Endothelial cell of umbilical vein (primary cell): ENCODE results near the gene EFHC1.
A peak's percentile ranks its signal among the peaks of the same experiment; 100 is the strongest.

ENCODE experiments used
- EZH2 ChIP-seq: IDR thresholded peaks from 2 replicates; pipeline ENCODE4 v1.6.1; 2012; ENCODE audit warnings: borderline replicate concordance, low read depth, mild to moderate bottlenecking, moderate library complexity, low read length, inconsistent platforms; ENCODE audit not compliant: severe bottlenecking
- GATA2 ChIP-seq: IDR thresholded peaks from 2 replicates; pipeline ENCODE4 v1.7.0; 2011; ENCODE audit warnings: low read depth, mild to moderate bottlenecking, moderate library complexity, mixed read lengths, low read length; ENCODE audit not compliant: insufficient read length, insufficient read depth
- JUN ChIP-seq: IDR thresholded peaks from 2 replicates; pipeline ENCODE4 v1.6.1; 2011; ENCODE audit warnings: borderline replicate concordance, low read depth; ENCODE audit not compliant: insufficient read length, insufficient read depth
- POLR2A ChIP-seq: IDR thresholded peaks from 2 replicates; pipeline ENCODE4 v1.6.1; 2012; ENCODE audit warnings: low read depth, mild to moderate bottlenecking, control low read depth, low read length
- POLR2AphosphoS5 ChIP-seq: IDR thresholded peaks from 2 replicates; pipeline ENCODE4 v1.6.1; 2012; ENCODE audit warnings: low read depth, mild to moderate bottlenecking, control low read depth, low read length, moderate library complexity; ENCODE audit not compliant: insufficient read depth
- TF ChIP-seq, protein P1 (sequence below), 2 donors: IDR thresholded peaks; 1 replicate in 1 of 2; 2 replicates in 1 of 2; pipeline ENCODE4 v1.5.1; 2011; ENCODE audit warnings: low read length in 2 of 2, mild to moderate bottlenecking in 2 of 2, moderate library complexity in 2 of 2, control low read depth in 1 of 2, inconsistent platforms in 1 of 2, low read depth in 1 of 2; ENCODE audit not compliant: insufficient read depth in 1 of 2; ENCODE audit errors: extremely low read depth in 1 of 2
- TF ChIP-seq, protein P2 (sequence below): IDR thresholded peaks from 2 replicates; pipeline ENCODE4 v1.6.1; 2011; ENCODE audit not compliant: insufficient read depth, insufficient read length

DNA sequence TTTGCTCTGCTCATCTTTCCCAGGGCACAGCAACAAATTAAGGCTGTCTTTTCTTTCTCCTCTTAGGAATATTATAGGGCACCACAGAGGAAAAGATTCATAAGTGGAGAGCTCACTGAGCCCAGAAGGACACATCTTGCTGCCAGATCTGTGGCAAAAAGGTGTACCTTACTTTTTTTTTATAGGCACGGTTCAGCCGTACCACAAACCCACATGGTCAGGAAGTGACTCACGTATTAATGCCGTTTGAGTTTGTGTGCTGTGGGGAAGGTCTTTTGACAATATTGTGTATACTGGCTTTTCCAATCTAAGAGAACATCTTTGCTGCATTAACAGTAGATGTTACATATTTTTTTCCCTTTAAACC is 29.8 kb upstream of the EFHC1 start:
- TF ChIP-seq POLR2AphosphoS5 (no peak), POLR2A (no peak), EZH2 (no peak), GATA2 (peak; percentile 44), JUN (peak; percentile 73)
- TF ChIP-seq, protein P1, sequence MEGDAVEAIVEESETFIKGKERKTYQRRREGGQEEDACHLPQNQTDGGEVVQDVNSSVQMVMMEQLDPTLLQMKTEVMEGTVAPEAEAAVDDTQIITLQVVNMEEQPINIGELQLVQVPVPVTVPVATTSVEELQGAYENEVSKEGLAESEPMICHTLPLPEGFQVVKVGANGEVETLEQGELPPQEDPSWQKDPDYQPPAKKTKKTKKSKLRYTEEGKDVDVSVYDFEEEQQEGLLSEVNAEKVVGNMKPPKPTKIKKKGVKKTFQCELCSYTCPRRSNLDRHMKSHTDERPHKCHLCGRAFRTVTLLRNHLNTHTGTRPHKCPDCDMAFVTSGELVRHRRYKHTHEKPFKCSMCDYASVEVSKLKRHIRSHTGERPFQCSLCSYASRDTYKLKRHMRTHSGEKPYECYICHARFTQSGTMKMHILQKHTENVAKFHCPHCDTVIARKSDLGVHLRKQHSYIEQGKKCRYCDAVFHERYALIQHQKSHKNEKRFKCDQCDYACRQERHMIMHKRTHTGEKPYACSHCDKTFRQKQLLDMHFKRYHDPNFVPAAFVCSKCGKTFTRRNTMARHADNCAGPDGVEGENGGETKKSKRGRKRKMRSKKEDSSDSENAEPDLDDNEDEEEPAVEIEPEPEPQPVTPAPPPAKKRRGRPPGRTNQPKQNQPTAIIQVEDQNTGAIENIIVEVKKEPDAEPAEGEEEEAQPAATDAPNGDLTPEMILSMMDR (IDR thresholded peaks at IDR 0.05; ENCODE audit: extremely low read depth in 1 of 2, insufficient read depth in 1 of 2, low read depth in 1 of 2, low read length in 2 of 2) = no peak
- TF ChIP-seq, protein P2, sequence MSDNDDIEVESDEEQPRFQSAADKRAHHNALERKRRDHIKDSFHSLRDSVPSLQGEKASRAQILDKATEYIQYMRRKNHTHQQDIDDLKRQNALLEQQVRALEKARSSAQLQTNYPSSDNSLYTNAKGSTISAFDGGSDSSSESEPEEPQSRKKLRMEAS = no peak
